ENCODE data around the gene SLAMF1.
A peak's percentile ranks its signal among the peaks of the same experiment; 100 is the strongest.
"Not testable (repeated sequence)": the region's sequence is repeated elsewhere in the genome, so short reads cannot be mapped to it uniquely, and the experiment has no call there.

The SLAMF1 gene, protein sequence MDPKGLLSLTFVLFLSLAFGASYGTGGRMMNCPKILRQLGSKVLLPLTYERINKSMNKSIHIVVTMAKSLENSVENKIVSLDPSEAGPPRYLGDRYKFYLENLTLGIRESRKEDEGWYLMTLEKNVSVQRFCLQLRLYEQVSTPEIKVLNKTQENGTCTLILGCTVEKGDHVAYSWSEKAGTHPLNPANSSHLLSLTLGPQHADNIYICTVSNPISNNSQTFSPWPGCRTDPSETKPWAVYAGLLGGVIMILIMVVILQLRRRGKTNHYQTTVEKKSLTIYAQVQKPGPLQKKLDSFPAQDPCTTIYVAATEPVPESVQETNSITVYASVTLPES
- 0.31 to 61.3 (median 3.5) reads per million in 18 experiments for total RNA-seq

DNA sequence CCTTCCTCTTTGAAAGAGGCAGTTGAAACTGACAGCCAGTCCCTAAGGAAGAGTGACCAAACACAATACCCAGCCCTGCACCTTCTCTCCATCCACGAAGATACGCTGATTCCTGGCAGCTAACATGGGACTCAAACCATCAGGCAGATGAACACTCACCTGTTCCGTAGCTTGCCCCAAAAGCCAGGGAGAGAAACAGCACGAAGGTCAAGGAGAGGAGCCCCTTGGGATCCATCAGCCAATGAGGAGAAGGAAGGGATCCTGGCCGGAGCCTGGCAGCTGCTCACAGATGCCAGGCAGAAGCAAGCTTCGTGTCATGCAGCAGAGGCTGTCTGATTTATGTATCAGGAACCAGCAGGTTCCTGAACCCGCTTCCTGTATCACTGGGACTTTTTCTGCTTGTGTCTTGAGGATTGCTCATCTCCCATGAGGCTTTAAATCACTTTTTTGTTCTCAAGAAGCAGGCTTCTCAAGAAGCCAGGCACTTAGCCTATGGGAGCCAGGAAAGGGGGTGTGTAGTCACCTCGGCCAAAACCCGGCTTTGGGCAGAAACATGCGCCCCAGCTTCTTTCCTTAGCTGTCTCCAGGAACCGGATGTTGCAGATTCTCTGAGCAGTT, at the start of gene SLAMF1:
Gene SLAMF1, minus strand, starts transcription at position 334 of the 618 bp plus-strand sequence. Its CDS starts 99 bp downstream, at position 235.
- peak; percentile 68 to 80 for DNase-seq

DNA sequence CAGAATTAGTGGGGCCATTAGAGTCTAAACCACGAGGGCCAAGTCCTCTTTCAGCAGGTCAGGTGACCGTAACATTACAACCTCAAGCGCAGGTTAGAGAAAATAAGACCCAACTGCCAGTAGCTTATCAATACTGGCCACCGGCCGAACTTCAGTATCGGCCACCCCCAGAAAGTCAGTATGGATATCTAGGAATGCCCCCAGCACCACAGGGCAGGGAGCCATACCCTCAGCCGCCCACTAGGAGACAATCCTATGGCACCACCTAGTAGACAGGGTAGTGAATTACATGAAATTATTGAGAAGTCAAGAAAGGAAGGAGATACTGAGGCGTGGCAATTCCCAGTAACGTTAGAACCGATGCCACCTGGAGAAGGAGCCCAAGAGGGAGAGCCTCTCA, 45.5 kb upstream of the SLAMF1 start:
- DNase-seq = not testable (repeated sequence)

DNA sequence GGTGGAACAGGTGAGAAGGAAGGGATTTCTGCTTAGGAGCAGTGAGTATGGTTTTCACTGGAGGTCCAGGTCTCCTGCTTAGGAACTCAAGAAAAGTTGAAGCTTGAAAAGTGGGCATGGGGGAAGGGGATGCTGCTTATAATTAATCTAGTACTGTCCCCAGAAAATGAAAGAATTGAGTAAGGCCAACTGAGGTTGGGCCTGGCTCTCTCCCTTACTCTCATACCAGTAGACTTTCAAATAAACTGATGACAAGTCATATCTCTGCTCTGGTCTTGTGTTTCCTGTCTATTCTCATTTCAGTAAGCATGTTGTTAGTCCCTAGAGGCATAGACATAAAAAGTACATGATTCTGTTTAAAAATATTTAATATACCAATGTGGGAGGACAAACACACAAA, 38.4 kb upstream of the SLAMF1 start:
- DNase-seq = no peak

DNA sequence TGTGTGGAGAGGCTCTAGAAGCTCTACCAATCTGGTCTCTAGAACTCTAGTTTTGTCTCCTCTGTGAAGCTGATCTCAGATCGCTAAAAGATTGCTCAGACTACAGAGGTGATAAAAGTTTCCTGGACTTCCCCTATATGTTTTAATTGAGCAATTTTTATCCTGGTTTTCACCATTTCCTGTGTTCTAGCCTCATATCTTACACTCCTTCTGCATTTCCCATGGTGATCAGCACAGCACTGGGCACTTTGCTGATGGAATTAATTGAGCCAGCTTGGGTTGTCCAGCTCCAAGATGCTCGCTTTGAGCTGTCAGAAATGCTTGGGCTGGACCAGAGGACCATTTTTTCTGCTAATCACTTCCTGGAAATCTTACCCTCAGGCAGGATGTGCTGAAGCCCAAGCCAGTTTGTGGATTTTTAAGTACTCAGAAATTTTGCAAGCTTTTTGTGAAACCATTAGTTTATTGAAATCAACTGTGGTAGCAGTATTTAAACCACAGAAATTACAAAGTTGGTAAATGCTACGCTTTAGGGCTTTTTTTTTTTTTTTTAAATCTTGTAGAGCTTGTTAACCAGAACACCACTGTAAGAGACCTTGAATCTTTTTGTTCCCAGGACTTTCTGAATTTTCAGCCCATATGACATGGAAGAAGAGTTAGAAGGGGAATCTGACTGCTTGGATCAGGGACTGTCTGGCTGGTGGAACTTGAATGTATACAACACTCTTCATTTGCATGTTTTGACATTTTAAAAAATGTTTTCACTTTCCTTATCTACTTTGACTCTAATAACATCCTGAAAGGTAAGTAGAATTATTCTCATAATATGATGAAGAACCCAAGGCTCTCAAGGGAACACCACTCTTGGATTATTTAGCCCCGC, 36.4 kb upstream of the SLAMF1 start:
- DNase-seq = peak; percentile 51 to 77

DNA sequence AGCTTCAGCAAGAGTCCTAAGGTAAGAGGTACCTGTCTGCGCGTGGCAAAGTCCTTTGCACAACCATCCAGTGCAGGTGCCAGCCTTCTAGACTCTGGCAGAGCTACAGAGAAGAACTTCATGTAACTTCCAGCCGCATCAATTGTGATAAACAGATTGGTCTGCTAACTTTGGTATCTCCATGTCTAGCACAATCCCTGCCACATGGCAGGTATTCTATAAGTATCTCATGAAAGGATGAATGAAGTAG, 35.0 kb upstream of the SLAMF1 start:
- no peak for DNase-seq

DNA sequence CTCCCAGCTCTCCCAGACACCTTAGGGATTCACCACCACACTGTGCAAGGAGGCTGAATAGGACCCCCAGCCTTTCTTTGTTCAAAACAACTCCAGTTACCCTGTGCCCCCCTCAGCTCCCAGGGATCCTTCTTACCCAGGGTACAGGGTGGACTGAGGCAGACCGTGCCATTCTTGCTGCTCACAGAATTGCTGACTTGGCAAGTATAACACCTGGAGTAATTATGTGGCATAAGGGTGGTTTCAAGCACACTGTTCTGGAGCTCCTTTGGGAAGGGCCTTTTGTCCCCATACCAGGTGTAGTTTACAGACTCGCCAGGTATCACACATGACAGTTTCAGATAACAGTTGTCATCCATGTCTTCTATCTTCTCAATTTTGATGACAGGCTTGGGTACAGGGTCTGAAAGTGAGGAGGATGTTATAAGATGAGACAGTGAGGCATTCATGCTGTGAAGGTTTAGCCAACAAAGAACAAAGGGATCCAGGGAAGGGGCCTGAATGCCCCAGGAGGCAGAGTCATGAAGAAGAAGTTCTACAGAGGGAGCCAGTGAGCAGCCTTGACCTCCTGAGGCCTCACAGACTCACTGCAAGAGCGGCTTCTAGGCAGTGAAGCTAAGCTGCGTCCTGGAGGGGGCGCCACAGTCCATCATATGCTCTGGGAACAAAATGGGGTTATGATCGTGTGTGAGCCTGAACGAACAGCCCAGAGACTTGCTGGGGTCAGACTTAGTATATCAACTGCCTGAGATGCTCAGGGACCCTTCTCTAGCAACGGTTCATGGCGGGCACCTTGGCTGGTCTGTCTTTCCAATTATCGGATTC, 34.4 kb upstream of the SLAMF1 start:
- DNase-seq = peak; percentile 91 to 92

DNA sequence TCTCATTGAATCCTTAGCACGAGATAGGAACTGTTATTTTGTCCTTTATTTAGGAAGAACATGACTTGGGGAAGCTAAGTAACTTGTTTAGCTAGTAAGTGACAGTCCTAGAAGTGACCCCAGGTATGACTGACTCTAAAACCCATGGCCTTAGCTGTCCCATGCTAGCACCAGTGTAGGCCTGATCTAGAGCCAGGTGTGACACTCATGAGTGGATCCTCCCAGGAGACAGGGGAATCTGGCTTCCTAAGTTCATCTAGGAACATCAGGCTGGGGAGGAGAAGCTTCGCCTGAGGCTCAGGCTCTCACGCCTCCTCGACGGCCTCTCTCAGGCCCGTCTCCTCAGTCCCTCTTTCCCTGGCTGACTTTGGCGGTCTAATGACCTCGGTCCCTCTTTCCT, 33.6 kb upstream of the SLAMF1 start:
- DNase-seq = no peak

DNA sequence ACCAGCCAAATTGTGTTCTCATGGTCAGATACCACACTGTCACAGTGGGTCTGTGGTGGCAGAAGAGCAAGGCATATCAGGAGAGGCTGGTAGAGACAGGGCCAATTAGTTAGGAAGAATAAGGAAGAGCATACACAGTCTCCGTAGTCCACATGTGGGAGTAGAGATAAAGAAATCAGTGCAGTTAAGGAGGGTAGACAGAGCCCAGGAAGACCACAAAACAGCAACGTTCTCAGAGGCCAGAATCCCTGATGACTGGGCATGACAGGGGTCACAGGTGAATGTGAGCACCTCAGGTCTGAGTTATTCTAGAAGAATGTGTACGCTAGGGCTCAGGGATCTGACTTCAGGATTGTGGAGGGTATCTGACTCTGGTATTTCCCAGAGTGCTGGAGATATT, 33.0 kb upstream of the SLAMF1 start:
- no peak for DNase-seq

DNA sequence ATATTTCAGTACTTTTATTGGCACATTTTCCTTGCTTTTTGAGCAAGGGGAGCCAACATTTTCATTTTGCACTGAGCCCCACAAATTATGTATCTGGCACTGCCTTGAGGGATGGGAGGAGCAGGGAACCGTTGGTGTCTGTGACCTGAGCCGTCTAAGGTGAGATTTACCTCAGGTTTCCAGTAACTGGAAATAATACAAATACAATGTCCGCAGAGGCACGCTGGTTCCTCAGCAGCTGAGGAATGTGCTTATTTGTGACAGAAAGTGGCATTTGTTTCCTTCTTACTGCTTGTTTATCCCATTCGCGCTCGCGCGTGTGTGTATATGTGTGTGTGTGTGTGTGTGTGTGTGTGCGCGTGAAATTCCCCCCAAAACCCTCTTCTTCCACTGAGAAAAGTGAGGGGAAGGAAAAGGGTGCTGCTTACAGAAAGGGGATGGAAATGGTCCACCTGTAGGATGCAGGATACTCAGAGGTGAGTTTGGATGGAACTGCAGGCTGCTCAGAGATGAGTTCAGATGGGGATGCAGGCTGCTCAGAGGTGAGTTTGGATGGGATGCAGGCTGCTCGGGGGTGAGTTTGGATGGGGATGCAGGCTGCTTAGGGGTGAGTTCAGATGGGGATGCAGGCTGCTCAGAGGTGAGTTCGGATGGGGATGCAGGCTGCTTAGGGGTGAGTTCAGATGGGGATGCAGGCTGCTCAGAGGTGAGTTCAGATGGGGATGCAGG, 30.2 kb upstream of the SLAMF1 start:
- DNase-seq = no peak

DNA sequence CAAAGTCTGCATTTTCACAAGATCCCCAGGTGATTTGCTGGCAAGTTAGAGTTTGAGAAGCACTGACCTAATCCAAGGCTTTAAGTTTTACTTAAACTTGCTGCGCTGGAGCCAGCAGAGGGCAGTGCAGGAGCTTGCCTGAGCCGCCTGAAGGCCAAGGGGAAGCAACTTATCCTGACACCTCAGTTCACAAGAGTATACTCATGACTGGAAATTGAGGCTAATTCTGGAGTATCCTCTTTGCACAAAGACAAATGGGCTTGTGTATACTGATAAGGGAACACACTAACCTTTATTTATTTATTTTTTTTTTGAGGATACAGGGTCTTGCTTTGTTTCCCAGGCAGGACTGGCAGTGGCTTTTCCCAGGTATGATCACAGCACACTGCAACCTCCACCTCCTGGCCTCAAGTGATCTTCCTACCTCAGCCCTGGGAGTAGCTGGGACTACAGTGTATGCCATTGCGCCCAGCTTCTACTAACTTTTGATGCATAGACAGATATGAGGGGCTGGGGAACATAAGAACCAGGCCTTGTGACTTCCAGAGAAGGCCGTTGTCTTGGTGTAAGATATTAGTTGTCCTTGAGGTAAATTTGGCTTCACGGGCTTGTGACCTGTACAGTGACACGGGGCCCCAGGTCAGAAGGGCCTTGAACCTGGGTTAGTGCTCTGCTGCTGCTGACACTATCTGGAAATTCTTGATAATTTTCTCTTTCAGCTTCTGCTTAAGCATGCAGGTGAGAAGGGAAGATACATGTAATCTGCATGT, 29.0 kb upstream of the SLAMF1 start:
- peak; percentile 86 to 88 for DNase-seq

DNA sequence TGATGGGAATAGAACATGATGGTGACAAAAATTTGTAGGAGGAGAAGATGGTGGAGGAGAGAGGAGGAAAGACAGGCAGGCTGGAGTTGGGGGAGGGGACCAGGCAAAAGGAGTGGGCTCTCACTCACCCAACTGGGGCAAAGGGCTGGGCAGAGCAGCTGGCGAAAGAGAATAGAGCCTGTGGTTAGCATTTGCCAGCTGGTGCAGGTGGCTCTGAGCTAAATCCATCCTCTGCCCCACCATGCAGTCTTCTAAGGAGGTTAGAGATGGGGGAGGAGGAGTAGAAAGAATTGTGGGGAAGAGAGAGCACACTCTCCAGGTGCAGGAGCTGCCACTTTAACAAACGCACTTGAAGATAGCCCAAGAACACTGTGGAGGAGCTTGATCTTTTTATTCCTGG, 27.6 kb upstream of the SLAMF1 start:
- no peak for DNase-seq

DNA sequence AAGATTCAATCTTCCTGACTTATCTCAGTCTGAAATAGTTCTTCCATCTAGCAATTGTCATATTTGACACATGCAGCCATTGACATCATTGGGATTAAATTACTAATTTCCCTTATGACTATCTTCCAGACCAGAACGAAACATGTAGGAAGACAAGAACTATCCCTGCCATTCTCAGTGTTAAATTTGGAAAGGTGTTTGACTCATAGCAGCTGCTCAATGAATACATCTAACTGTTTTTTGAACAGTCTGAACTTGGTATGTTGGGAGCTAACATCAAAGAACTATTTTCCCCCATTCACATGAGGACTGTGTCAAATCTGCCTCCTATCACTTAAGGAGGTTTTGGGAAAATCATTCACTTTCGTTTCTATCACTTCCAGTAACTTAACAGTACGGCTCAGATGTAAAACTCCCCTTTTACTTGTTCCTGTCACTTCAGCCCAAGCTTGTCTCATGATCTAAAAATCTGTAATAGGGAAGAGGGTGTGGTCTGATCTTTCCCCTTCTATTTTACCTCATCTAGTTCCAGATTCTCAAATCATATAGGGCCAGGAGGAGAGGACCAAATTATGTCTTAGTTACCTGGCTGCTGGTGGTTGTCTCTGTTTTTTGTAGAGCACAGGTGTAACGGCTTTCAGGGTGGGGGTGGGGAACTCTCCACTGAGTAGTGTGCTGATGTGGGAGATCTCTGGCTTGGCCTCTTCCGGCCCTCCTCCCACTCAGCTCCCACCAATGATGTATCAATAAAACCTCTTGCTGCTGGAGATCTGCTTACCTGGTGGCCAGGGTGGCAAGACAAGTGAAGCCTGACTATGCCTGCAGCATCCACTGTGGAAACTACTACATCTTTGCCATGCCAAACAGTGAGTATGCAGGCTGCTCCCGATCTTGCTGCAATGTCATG, 26.2 kb upstream of the SLAMF1 start:
- peak; percentile 56 to 77 for DNase-seq

DNA sequence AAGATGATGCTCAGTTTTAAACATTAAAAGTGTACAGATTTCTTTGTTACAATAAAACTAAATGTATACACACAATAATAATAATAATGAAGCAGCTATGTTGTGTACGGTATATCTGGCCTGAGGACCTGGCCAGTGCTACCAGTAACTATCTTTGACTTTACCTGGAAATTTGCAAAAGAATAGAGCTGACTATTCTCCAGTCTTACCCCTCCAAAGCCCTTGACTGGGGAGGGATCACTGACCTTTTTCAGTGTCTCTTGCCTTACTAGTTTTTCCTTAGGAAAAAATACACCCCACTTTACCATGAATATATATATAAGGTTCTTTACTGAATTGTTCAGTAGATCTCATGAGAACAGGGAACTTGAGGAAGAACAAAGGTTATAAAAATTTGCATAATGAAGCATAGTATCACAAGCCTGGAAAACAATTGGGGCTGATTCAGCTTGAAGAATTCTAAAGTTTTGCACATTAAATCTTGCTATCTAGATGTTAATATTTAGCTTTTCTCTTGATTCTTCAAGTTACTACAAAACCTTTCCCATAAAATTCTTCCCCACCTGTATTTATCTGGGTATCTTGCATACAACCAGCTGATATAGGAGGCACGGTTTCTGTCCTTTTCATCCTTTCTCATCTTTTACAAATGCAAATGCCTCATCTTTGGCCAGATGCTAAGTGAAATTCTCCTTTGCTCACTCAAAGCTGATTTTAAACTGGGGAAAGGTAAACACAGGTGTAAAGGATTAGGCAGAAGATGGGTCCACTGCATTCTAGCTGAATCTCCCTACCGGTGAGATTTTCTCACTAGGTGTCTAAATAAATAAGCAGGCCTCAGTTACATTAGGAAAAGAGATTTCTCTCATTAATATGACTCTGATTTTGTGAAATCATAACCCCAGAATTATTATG, 25.0 kb upstream of the SLAMF1 start:
- no peak for DNase-seq

DNA sequence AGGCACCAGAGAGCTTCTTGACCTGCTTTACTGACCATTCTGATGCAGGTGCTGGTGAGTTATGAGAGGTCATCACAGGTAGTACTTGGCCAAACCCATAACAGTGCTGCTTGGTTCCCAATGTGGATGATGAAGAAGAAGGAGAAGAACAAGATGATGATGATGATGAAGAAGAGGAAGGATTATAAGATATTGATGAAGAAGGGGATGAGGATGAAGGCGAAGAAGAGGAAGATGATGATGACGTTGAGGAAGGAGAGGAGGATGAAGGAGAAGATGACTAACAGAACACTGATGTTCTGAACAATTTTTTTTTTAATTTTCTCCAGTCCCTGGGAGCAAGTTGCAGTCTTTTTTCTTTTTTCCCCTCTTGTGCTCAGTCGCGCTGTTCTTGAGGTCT, 23.9 kb upstream of the SLAMF1 start:
- DNase-seq = no peak

DNA sequence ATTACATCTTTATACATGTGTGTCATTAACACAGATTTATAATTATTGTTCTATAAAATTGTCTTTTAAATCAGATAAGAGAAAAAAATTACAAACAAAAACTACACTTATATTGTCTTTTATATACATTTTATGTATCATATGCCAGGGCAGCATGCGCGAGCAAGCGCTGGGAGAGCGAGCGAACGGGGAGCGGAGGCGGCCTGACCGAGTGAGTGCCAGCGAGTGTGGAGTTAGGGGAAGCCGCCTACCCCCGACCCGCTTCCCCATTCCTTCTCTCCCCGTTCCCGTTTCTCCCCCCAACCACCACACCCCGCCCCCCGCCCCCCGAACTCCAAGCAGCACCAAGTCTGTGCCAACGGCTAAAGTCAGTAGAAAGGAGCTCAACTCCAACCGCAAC, 23.0 kb upstream of the SLAMF1 start:
- no peak for DNase-seq

DNA sequence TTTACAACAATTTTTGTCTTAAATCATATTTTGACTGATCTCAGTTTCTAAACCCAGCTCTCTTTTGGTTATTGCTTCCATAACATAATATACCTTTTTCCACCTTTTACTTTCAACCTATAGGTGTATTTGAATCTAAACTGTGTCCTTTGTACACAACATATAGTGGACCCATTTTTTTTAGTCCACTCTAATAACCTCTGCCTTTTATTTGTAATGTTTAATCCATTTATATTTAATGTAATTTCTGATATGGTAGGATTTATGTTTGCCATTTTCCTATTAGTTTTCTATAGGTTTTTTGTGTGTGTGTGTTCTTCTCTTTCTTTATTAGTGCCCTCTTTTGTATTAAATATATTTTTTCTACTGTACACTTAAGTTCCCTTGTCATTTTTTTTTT, 22.4 kb upstream of the SLAMF1 start:
- no peak for DNase-seq

DNA sequence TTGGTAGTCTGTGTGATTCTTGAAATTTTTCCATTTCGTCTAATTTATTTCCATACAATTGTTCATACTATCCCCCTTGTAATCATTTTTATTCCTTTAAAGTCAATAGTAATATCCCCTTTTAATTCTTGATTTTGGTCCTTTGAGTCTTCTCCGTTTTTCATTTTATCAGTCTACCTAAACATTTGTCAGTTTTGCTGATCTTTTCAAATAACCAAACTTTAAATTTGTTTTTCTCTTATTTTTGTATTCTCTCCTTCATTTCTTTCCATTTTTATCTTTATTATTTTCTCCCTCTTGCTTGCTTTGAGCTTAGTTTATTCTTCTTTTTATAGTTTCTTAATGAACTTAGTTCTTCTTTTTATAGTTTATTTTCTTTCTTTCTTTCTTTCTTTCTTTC, 21.1 kb upstream of the SLAMF1 start:
- DNase-seq = no peak

DNA sequence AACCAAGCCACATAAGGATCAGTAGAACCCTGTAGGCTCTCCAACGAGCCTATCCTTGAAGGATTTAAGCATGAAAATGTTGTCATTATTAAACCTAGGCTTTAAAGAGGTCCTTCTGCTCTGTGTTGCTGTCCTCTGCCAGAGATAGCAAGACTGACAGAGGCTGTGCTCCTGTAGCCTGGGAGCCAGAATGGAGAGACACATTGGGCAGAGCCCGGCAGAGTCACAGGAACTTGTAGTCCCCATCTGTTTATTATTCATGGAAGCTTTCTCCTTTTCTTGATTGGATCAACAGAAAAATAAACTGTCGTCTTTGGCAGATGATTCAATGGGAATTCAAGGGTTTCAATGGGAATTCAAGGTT, 19.2 kb upstream of the SLAMF1 start:
- no peak for DNase-seq
